NOMO-1 (cell line): Measurements from ENCODE around the gene HSPB7.
A peak's percentile ranks its signal among the peaks of the same experiment; 100 is the strongest.
"Not testable (repeated sequence)": the region's sequence is repeated elsewhere in the genome, so short reads cannot be mapped to it uniquely, and the experiment has no call there.

ENCODE experiments used
- DNase-seq, 2 experiments: peaks; one replicate each; lab custom pipeline; 2025; ENCODE audit not compliant: unreplicated experiment in 2 of 2; lab: John Stamatoyannopoulos, UW

Gene HSPB7

GRCh38 chr1:16051039-16051438, 33.2 kb upstream of the HSPB7 start:
- no peak for DNase-seq

DNA sequence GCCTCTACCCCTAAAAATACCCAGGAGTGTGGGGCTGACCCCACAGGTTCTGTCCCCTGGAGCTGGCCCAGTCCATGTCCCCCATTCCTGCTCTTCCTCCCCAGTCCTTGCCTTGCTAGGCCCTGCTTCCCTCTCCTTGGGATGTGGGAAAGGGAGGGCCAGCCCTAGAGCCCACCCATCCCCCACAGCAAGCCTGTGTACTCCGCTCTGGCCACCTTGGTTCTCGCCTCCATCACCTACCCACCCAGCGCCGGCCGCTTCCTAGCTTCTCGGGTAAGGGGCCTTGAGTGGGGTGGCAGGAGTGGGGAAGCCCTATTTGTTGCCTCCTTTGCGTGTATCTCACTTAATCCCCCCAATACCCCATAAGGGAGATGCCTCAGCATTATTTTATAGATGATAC, 32.5 kb upstream of the HSPB7 start:
- no peak for DNase-seq

GRCh38 chr1:16048573-16049189, 30.8 kb upstream of the HSPB7 start:
- peak in 1 of 2 experiments; percentile 28 for DNase-seq

- no peak for DNase-seq
Measured at GRCh38 chr1:16047791-16048475, 30.1 kb upstream of the HSPB7 start.

DNA sequence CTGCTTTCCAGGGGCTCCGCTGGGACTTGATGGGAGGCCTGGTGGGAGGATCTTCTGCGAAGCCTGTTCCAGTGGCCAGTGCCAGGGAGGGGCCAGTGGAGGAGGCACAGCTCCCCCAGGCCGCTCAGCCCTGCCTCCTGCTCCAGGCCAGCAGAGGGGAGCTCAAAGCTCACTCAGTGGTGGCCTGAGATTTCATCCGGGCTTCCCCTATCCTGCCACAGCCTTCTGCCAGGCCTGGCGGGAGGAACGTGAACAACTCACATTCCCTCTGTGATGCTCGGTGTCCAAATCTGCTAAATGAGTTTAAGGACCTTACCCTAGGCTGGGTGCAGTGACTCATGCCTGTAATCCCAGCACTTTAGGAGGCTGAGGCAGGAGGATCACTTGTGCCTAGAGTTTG, 29.0 kb upstream of the HSPB7 start:
- DNase-seq = no peak

GRCh38 chr1:16043950-16044349, 26.1 kb upstream of the HSPB7 start:
- DNase-seq = no peak

GRCh38 chr1:16043521-16043920, 25.7 kb upstream of the HSPB7 start, which contains the start of gene CLCNKB:
Gene CLCNKB (plus strand): TSS chr1:16043782. CDS start chr1:16044493, 711 bp downstream.
- no peak for DNase-seq

DNA sequence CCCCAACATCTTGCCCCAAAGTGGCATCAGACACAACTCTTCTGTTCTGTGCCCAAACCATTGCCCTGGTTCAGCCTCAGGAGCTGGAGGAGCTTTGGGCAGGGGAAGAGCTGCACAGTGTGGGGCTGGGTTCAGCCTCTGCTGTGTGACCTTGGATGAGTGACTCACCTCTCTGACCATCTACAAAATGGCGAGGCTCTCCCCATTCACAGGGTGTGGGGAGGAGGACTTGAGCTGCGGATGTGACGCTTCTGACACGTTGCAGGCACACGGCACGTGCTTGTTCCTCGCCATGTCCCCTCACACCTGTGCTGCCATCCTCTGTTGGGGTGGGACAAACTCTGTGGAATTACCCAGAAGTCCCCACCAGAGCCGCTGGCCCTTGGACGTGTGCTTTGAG, 24.8 kb upstream of the HSPB7 start:
- not testable (repeated sequence) for DNase-seq

- DNase-seq = no peak
Measured at GRCh38 chr1:16042096-16042495, 24.3 kb upstream of the HSPB7 start.

- no peak for DNase-seq
Measured at GRCh38 chr1:16041200-16041599, 23.4 kb upstream of the HSPB7 start.

DNA sequence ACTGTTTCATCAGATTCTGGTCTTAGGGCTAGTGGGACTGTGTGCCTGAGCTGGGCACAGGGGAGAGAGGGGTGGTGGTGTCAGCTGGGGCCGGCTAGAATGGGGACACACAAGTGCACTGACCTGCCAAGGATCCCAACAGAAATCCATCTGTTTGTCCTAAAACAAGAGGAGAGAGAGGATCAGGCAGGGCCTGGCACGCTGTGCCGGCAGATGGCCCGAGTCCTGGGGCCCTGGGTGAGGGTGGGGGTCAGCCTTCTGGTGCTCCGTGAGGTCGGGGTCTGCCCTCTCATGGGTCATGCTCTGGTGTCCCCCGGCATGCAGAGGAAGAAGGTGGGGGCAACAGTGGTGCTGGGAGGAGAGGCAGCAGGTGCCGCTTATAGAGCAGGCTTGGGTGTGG, 22.0 kb upstream of the HSPB7 start:
- DNase-seq = not testable (repeated sequence)

GRCh38 chr1:16038620-16038912, 20.7 kb upstream of the HSPB7 start:
- no peak for DNase-seq

DNA sequence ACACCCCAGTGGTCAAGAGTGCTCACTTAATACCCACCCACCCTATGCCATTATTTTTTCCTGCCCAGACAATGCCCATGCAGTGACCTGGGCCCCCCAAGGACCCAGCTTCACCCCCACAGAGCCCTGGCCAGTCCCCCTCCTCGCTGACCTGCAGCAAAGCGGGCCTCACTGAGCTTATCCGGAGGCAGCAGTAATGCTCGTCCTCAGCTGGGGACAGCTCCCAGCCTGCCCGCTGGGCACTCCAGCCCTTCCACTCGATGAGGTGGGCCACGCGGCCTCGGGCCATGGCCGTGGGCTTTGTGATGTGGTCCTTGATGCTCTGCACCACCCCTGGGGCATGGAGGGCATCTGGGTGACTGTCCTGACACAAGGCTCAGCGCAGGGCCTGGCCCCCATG, 18.6 kb upstream of the HSPB7 start:
- not testable (repeated sequence) for DNase-seq

DNA sequence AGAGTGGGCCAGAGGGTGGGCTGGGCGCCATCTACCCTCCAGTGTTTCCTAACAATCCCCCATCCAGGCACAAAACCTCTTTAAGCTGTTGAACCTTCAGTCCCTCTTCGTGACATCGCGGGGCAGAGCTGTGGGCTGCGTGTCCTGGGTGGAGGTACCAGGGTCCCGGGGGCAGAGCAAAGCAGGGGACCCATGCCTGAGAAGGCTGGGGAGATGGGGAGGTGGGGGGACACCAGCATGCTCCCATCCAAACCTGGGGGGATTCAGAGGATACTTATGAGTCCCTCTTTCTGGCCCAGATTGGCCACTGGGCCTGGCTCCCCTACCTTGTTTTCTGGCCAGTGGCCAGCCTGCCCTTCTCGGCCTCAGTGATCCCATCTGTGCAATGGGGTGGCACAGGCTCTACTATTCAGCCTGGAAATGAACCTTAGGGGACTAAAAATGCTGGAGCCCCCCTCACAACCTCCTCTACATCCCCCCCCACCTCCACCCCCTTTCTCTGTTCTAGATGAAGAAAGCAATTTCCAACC, 15.3 kb upstream of the HSPB7 start:
- not testable (repeated sequence) for DNase-seq

- DNase-seq = peak; percentile 57 to 64
Measured at GRCh38 chr1:16032388-16033102, 14.7 kb upstream of the HSPB7 start.

GRCh38 chr1:16031551-16031950, 13.7 kb upstream of the HSPB7 start:
- DNase-seq = no peak

DNA sequence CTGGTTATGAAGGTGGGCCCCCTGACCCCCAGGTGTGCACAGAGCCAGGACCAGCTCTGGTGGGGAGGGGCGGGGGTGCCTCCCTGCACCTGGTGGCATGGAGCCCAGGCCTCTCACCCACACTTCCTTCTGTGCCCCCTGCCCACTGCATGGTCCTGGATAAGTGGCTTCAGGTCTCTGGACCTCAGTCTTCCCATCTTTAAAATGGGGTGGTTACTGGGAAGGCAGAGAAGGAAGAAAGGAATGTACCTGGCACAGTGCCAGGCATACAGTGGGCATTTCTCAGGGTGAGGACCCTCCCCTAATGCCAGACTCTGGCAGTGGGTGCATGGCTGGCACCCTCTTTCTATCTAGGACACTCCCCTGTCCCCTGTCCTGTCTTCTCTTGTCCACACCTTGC, 11.4 kb upstream of the HSPB7 start:
- DNase-seq = no peak

DNA sequence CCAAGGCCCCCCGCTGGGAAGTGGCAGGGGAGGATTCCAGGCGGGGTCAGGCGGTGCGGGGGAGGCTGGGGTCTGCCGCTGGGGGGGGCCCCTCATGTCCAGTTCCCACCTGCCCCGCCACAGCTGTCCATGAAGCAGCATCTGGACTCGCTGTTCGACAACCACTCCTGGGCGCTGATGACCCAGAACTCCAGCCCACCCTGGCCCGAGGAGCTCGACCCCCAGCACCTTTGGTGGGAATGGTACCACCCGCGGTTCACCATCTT, 11.1 kb upstream of the HSPB7 start:
- not testable (repeated sequence) for DNase-seq

DNA sequence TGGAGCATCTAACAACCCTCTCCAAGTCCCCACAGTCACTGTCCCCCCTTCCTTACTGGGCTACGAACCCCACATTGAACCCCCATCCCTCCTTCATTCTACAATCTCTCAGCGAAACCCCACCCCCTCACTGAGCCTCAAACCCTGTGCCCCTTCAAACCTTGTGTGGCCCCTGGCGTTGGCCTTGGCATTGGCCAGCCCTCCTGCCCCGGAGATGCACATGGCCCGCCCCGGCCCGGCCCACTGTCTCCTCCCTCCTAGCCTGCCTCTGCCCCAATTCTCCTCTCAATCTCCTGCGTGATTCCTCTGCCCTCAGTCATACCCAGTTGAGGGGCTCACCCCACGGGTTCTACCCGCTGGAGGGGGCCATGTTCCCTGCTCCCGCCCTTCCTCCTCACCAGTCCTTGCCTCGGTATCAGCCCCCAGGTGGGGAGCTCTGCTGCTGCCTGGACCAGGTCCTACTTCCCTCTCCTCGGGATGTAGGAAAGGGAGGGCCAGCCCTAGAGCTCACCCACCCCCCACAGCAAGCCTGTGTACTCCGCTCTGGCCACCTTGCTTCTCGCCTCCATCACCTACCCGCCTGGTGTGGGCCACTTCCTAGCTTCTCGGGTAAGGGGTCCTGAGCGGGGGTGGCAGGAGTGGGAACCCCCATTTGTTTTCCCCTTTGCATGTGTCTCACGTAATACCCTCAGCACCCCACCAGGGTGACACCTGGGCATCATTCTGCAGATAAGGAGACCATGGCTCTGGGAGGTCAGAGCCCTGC, 10.6 kb upstream of the HSPB7 start:
- no peak for DNase-seq

- no peak for DNase-seq
Measured at GRCh38 chr1:16026723-16027484, 9.1 kb upstream of the HSPB7 start.

- DNase-seq = not testable (repeated sequence)
Measured at GRCh38 chr1:16026302-16026701, 8.5 kb upstream of the HSPB7 start.
